WTC11 (cell line): ENCODE measurements around the gene NPIPA5.

Source experiments
- CREM ChIP-seq: sonication (generic); formaldehyde crosslinking; IDR thresholded peaks from 2 replicates; pipeline ENCODE4 v1.8.1; 2022; ENCODE audit warnings: mild to moderate bottlenecking, missing genetic modification reagents, moderate library complexity
- ELF4 ChIP-seq: sonication (generic); formaldehyde crosslinking; IDR thresholded peaks from 2 replicates; pipeline ENCODE4 v1.8.1; 2022; ENCODE audit warnings: low read depth, mild to moderate bottlenecking, moderate library complexity, missing genetic modification reagents
- GTF2I ChIP-seq: fragments of 250-450 bp; sonication (Bioruptor Pico); conservative IDR thresholded peaks from 2 replicates; pipeline ENCODE4 v1.4.0; 2021; ENCODE audit warnings: mild to moderate bottlenecking
- KAT7 ChIP-seq: sonication (generic); formaldehyde crosslinking; IDR thresholded peaks from 2 replicates; pipeline ENCODE4 v1.8.1; 2023; ENCODE audit warnings: missing genetic modification reagents, mild to moderate bottlenecking, borderline replicate concordance
- SP1 ChIP-seq: sonication (generic); formaldehyde crosslinking; conservative IDR thresholded peaks from 2 replicates; pipeline ENCODE4 v1.8.1; 2022; ENCODE audit warnings: missing genetic modification reagents
- TF ChIP-seq, protein P1 (sequence below): fragments of 200-600 bp; IDR thresholded peaks from 2 replicates; pipeline ENCODE4 v1.8.0; 2022; ENCODE audit warnings: antibody characterized with exemption
- TF ChIP-seq, protein P2 (sequence below): sonication (generic); formaldehyde crosslinking; IDR thresholded peaks from 2 replicates; pipeline ENCODE4 v1.8.1; 2023; ENCODE audit warnings: mild to moderate bottlenecking, moderate library complexity, missing genetic modification reagents

DNA sequence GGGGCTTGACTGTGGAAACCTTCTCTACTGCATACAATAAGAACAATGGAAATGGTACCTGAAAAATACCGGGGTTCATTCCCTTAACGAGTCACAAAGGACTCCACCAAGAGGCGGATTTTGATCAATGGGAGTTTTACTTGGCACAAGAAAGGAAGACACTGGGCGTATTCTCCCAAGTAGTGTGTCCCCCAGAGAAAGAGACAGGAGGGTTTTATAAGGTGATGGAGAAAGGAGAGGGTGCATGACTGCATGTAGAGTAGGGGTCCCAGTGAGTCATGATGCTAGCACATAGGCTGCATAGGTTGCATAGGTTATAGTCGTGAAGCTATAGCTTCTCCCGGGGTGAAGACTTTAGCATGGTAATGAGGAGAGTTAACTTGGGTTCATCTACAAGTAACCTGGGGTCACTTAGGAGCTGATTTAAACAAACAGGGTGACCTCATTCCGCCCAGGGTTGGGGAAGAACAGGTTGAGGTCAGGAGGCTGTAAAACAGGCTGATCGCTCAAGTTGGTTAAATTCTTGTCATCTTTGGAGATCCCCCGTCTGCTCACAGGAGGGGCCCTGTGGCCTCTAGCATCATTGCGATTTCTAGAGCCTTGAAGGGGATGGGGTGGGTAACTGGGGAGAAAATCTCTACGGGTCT is 19.0 kb upstream of the NPIPA5 start:
- TF ChIP-seq, protein P1, sequence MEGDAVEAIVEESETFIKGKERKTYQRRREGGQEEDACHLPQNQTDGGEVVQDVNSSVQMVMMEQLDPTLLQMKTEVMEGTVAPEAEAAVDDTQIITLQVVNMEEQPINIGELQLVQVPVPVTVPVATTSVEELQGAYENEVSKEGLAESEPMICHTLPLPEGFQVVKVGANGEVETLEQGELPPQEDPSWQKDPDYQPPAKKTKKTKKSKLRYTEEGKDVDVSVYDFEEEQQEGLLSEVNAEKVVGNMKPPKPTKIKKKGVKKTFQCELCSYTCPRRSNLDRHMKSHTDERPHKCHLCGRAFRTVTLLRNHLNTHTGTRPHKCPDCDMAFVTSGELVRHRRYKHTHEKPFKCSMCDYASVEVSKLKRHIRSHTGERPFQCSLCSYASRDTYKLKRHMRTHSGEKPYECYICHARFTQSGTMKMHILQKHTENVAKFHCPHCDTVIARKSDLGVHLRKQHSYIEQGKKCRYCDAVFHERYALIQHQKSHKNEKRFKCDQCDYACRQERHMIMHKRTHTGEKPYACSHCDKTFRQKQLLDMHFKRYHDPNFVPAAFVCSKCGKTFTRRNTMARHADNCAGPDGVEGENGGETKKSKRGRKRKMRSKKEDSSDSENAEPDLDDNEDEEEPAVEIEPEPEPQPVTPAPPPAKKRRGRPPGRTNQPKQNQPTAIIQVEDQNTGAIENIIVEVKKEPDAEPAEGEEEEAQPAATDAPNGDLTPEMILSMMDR = no peak
- no peak for TF ChIP-seq KAT7 (CRISPR knock-in tag)
- TF ChIP-seq CREM (CRISPR knock-in tag) = no peak
- TF ChIP-seq, protein P2, sequence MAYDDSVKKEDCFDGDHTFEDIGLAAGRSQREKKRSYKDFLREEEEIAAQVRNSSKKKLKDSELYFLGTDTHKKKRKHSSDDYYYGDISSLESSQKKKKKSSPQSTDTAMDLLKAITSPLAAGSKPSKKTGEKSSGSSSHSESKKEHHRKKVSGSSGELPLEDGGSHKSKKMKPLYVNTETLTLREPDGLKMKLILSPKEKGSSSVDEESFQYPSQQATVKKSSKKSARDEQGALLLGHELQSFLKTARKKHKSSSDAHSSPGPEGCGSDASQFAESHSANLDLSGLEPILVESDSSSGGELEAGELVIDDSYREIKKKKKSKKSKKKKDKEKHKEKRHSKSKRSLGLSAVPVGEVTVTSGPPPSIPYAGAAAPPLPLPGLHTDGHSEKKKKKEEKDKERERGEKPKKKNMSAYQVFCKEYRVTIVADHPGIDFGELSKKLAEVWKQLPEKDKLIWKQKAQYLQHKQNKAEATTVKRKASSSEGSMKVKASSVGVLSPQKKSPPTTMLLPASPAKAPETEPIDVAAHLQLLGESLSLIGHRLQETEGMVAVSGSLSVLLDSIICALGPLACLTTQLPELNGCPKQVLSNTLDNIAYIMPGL (CRISPR knock-in tag) = no peak
- no peak for TF ChIP-seq GTF2I (CRISPR knock-in tag)
- no peak for TF ChIP-seq SP1
- no peak for TF ChIP-seq ELF4 (CRISPR knock-in tag)
